ENCODE measurements around the gene SEMA6A.

Gene SEMA6A, protein sequence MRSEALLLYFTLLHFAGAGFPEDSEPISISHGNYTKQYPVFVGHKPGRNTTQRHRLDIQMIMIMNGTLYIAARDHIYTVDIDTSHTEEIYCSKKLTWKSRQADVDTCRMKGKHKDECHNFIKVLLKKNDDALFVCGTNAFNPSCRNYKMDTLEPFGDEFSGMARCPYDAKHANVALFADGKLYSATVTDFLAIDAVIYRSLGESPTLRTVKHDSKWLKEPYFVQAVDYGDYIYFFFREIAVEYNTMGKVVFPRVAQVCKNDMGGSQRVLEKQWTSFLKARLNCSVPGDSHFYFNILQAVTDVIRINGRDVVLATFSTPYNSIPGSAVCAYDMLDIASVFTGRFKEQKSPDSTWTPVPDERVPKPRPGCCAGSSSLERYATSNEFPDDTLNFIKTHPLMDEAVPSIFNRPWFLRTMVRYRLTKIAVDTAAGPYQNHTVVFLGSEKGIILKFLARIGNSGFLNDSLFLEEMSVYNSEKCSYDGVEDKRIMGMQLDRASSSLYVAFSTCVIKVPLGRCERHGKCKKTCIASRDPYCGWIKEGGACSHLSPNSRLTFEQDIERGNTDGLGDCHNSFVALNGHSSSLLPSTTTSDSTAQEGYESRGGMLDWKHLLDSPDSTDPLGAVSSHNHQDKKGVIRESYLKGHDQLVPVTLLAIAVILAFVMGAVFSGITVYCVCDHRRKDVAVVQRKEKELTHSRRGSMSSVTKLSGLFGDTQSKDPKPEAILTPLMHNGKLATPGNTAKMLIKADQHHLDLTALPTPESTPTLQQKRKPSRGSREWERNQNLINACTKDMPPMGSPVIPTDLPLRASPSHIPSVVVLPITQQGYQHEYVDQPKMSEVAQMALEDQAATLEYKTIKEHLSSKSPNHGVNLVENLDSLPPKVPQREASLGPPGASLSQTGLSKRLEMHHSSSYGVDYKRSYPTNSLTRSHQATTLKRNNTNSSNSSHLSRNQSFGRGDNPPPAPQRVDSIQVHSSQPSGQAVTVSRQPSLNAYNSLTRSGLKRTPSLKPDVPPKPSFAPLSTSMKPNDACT

DNA sequence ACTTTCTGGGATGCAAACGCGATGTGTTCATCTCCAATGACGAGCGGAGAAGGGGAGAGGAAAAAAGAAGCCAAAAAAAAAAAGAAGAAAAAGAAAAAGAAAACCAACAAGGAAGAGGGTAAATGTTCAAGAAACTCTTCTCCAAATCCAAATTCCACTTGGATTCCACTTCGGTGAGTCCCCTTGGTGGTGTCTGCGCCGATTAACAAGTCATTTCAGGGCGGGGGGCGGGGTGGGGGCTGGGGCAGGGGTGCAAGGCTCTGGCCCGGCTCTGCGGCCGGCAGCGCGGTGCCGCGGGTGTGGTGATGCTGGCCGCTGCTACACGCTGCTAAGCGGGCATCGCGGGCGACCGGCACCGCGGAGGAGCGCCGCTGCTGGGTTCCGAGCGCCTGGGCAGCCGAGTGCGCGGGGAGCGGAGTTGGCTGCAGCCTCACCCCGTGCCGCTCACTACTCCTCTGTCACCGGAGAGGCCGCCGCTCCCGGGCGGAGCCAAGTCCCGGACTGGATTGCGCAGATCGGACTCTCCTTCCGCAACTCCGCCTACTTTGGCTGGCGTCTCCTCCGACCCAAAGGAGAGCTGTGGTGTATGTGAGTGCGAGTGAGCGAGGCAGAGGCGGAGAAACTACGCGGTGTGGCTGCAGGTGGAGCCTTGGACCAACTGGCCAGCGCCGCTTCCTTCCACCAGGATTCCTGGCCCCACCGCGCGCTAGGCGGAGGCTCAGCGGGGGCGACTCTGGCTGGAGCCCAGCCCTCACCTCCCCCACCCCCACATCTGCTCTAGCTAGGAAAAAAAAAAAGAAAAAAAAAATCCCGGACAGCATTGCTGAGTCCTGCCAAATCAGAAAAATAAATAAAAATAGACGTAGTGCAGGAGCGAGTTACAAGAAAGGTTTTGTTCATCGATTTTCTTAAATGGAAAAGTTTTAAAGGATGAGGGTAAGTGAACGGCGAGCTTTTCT lies at the start of gene SEMA6A:
TSS of gene SEMA6A (minus strand) at position 457 of the 959 bp plus-strand sequence. CDS start 69,879 bp downstream, outside the sequence.
- no peak for DNase-seq (ENCODE audit: low spot score)

DNA sequence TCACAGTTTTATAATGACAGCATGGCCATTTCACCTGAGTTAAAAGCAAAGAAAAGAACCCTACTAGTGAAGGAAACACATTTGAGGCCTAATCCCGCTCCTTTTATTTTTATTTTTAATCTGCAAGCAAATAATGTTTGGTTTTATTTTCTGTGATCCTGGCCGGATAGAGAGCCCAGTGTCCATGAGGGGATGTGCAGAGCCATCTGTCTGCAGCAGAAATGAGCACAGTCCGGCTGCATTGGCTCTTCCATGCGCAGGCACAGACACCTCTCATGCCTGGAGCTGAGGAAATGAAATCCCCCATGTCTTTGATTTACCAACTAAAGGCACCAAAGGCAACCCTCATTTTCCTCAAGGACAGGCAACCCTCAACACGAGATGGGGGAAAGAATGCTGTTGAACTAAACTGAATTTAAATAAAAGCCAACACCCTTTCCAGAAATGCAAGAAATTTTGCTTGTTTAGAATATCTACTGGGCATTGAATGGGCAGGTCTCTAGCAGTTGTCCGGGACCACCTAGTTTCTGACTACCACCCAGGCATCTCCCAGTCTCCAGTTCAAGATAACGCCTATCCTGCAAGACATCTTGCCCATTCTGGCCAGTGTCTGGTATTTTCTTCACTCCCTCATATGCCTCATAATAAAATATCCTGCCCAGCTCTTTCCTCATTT lies 47.9 kb upstream of the SEMA6A start:
- DNase-seq (ENCODE audit: low spot score) = no peak

DNA sequence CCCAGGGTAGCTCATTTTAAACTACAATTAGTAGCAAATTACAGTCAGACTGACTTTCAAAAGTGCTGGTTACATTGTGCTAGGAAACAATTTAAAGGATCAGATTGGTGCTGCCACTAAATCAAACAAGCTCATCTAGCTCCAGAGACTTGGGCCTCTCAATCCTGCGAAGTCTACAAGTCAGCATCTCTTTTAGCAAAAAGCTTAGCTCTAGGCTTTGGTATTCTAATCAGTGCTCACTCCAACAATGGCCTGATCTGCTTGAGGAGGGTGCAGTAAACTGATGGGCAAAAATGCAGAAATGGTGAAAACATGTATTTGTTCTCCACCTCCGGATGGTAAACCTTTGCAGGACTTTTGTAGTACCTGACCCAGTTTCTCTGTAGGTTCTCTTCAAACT lies 47.0 kb upstream of the SEMA6A start:
- no peak for DNase-seq (ENCODE audit: low spot score)

DNA sequence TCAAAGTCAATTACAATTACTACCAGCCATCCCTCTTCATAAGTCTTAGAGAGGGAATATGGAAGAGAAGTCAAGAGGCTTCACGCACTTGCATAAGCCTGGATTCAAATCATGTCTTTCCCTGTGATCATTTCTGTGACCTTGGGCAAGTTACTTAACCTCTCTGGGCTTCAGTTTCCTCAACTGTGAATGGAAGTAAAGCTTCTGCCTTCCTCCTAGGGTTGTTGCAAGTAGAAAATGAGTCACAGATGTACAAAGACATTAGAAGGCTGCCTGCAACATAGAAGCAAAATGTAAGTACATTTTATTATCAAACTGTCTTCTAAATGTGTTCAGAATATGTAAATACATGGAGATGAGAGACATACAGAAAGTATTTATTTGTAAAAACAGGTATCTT lies 42.3 kb upstream of the SEMA6A start:
- no peak for DNase-seq (ENCODE audit: low spot score)

DNA sequence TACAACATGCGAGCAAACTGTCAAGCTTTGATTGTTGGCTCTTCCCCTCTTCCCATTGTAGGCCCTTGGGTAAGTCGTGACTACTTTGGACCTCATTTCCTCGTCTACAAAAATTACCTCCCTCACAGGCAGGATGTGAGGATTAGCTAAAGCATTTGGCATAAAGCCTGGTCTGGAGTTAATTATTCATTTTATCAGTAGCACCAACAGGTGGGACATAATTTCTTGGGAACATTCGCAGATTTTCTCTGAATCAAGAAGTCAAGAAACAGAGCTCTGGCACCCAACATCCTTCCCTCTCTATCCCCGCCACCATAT lies 39.9 kb upstream of the SEMA6A start:
- no peak for DNase-seq (ENCODE audit: low spot score)

DNA sequence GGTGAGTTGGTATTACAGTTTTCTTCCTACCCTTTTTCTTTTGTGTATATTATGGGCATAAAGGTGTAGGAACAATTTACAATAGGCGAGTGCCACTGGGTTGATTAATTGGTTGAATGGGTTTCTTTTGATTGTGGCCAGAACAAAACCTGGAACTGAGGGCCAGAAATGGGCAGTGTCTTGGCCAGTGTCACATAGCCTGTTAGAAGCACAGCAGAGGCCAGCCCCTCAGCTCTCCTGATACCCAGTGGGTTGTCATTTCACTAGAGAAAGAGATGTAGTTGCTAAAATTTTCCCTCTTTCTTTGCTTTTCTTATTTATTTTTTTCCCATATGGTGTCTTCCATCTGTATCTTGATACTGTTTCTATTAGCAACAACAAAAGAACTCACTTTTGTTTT lies 38.8 kb upstream of the SEMA6A start:
- no peak for DNase-seq (ENCODE audit: low spot score)

DNA sequence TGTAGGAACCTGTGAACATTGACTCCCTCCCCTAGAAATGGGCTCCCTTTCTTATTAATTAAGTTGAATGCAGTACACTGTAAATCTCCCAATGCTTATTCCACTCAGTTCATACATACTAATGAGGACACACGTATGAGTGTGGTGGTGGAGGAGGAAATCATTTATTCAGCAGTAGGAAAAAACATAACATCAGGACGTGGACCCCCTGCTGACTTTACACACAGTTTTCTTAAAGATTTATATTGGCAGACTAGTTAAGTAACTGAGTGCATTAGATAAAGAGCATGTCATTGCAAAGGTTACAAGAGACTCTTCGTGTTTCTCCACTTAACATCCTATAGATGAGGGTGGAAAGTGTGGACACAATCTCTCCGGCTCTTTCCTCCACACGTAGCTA lies 37.8 kb upstream of the SEMA6A start:
- no peak for DNase-seq (ENCODE audit: low spot score)

DNA sequence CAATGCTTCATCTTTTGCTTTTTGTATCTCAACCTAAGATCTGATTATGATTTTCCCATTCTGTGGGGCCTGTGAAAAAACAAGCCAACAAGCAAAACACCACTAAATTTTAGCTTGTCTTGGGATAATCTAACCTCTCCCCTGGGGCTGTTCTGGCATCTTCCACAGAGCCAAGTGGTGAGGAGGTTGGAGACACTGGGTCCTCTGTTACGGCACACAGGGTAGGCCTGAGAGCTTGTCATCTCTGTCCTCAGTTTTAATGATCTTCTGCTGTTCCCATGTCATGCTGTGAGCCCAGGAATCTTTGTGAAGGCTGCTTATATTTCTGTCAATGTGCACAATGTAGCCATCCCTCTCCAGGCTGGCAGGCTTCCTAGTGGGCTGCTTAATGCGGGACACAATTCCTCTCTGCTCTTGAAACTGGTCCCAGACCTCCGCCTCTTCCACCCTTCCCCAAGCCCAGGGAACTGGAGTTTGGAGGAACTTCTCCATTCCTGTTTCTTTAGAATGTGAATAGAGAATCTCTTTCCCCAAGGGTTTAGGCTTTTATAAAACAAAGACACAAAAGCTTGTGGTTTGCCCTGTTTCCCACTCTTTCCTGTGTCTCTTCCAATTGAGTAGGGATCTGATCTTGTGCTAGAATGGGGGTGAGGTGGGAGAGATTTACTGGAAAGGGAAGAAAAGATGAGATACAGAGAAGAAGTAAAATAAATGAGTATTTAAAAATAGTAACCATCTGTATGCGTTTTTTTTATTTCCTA lies 30.9 kb upstream of the SEMA6A start:
- no peak for DNase-seq (ENCODE audit: low spot score)

DNA sequence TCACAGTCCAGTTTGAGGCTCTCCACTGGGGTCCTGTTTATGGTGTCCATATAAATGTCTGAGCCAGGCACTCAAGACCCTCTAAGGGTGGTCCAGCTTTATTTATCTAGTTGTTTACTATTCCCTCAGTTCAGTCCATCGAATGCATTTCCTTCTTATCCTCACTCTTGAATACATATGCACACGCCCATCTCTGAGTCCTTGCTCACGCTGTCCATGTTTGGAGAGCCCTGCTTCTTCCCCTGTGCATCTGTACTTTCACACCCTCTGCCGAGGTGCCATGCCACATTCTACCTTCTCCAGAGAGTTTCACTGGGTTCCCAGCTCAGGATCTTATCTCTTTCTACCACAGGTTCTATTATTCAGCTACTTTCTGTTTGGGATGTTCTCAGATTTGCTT lies 30.2 kb upstream of the SEMA6A start:
- DNase-seq (ENCODE audit: low spot score) = no peak

DNA sequence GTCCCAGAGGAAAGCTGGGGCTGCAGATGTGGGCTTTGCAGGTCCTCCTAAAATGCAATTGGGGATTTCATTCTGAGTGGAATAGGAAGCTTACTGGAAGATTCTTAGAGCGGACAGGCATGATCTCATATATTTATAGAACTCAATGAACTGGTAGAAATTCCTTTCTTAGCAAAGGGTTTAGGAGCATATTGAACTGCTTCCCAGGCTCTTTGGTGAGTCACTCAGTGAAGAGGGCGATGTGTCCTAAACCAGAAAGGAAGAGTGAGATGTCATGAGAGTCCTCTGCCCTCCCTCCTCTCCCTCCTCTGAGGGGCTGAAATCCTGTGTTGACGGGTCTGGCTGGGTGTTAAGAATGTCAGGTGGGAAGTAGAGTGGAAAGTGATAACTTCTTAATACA lies 26.3 kb upstream of the SEMA6A start:
- no peak for DNase-seq (ENCODE audit: low spot score)

DNA sequence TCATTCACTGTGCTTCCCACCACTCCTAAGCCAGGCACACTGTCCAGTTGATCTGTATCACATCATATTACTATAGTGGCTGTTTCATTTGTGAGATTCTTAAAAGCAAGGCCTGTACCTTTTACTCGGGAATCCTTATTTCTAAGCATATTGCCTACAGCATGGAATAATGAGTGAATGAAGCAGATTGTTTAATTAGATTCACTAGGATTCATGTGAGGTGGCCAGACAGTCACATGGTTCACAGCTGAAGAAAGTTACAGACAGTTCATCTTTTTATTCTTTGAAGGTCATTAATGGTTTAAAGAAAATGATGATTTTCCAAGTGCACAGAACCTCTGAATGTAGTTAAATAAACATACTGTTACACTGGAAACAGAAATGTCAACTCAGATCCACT lies 24.3 kb upstream of the SEMA6A start:
- no peak for DNase-seq (ENCODE audit: low spot score)

DNA sequence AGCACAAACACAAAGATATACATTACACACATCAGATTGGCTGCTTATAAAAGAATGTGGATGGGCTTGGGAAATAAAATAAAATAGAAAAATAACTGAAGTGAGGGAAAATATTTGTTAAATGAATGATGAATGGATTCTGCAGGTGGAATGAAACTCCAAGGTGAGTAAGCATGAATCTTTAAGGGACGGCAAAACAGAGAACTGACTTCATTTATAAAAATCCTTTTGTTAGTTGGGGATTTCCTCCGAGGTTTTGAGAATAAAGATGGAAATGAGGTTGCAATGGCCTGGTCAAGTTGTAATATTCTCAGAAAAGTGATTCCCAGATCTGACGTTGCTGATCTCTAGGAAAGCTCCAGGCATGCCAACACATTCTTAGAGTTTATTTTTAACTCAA lies 20.9 kb upstream of the SEMA6A start:
- DNase-seq (ENCODE audit: low spot score) = no peak

DNA sequence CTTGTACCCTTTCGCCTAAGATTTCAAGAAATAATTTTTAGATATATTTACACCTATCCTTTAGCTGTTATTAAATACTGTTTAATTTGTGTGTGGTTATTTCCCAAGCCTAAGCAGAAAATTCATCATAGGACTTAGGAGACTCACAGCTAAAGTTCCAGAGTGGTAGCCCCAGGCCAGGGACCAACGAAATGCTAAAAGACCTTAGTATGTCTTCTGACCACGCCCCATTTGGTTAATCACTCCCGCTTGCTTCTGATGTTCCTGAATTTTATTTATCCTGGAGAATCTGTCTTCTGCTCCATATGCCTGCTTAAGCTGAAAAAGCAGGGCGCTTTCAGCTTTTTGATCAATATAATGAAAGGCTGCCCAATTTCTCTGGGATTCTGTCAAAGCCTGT lies 18.7 kb upstream of the SEMA6A start:
- DNase-seq (ENCODE audit: low spot score) = no peak

DNA sequence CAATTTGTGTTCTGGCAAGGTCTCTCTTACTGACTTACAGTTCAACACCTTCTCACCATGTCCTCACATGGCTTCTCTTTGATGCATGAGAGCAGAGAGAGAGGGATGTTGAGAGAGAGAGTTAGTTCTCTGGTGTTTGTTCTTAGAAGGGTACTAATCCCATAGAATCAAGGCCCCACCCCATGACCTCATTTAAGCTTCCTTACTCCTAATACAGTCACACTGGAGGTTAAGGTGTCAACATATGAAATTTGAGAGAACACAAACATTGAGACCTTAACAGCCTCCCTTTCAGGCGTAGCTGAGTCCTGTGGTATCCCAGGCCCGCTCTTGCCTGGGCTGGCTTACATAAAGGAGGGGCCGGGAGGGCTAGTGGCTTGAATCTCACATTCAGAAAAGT lies 10.6 kb upstream of the SEMA6A start:
- DNase-seq (ENCODE audit: low spot score) = no peak

DNA sequence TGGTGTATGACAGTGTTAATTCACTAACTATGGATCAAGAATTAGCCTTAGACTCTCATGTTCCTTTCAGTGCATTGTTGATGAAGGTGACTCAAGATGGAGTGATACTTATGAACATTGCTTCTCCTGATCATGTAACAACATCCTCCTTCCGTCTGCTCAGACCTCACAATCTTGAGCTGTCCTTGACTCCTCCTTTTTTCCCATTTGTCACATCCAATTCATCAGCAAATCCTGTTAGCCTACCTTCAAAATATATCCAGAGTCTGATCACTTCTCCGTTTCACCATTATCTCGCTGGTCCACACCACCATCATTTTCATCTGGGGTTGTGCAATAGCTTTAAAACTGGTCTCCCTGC lies 9.2 kb upstream of the SEMA6A start:
- DNase-seq (ENCODE audit: low spot score) = no peak

DNA sequence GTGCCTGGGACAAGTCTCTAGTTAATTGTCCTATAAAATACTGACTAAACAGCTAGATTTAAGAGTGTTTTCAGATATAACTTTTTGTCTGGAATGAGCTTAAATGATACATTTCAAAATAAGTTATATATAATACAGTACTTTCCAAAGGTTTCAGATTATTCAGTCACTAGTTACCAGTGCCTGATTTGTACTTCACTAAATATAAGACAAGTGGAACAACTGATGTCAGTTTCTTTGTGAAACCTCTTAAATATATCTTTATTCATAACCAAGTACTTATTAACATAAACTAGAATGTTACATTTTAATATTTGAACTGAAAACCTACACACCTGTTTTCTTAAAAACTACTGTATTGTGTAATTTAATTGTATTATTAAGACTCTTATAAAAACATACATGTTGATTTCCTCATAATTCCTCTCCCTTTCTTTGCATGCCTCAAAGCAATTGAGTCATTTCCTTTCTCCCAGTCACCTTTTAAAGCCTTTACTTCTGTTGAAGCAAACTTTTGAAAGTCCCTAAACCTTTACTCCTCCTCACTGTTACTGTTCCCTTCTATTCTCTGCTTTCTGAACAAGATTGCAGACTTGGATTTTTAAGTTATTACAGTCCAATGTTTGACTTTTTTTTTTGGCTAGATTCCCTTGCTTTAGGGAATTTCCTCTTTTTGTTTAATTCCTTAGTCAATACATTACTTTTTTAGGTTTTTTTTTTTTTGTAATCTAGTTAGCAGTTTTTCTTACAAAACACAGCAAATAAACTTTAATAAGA lies 8.7 kb upstream of the SEMA6A start:
- DNase-seq (ENCODE audit: low spot score) = peak; percentile 19

DNA sequence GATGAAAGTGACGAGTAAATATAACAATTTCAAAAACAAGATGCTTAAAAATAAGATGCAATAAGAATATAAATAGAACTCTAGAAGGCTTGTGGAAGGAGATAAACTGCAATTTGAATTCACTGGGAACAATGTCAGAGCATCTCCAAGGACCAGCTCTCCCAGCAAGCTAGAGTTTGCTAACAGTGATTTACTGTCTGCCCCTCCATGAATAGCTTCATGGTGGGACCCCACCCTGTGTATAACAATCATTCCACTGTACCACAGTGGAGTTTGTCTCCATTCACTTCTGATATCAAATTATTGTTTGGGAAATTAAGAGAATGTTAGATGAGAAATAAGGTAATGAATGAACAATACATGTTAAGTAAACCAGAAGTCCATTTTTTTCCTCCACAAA lies 7.3 kb upstream of the SEMA6A start:
- DNase-seq (ENCODE audit: low spot score) = no peak

DNA sequence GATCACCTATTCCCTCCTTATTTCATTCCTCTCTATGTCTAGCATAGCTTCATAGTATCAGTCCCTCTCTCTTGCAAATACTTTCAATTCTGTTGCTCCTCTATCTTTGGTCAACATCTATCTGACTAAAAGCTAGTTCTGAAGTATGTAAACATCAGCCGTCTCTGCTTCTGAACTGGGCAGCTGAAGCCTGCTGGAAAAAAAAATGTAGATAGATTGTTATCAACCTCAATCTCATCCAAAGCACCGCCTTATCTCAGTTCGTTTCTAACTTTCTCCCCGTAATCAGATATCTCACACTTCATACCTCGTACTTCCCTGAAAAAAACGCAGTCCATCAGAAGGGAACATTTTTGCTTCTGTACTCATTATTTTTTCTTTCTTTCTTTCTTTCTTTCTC lies 4.5 kb upstream of the SEMA6A start:
- DNase-seq (ENCODE audit: low spot score) = no peak

DNA sequence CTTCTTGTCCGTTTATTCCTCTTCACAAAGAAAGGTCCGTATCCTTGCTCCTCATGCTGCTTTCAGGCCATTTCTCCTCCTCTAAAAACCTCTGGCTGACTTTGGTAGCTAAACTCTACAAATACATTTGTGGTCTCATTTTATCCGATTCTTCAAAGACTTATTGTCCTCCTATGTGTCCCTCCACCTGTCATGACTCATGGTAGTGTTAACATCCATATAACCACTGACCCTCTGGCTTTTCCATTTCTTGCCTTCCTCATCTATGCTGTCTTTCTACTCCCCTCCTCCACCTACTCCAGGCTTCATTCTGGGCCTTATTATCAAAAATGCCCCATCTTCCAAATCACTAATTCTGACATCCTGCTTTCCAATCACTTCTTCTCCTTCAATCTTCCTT lies 4.1 kb upstream of the SEMA6A start:
- no peak for DNase-seq (ENCODE audit: low spot score)

Data from RKO (cell line).